Fibroblast of skin of left biceps (primary cell): Measurements from ENCODE around the gene MYL5.

Source experiments
- DNase-seq, 2 experiments: peaks; one replicate each; pipeline ENCODE4 v3.0.0-alpha.2; 2013; ENCODE audit warnings: low read depth in 2 of 2

Gene MYL5

DNA sequence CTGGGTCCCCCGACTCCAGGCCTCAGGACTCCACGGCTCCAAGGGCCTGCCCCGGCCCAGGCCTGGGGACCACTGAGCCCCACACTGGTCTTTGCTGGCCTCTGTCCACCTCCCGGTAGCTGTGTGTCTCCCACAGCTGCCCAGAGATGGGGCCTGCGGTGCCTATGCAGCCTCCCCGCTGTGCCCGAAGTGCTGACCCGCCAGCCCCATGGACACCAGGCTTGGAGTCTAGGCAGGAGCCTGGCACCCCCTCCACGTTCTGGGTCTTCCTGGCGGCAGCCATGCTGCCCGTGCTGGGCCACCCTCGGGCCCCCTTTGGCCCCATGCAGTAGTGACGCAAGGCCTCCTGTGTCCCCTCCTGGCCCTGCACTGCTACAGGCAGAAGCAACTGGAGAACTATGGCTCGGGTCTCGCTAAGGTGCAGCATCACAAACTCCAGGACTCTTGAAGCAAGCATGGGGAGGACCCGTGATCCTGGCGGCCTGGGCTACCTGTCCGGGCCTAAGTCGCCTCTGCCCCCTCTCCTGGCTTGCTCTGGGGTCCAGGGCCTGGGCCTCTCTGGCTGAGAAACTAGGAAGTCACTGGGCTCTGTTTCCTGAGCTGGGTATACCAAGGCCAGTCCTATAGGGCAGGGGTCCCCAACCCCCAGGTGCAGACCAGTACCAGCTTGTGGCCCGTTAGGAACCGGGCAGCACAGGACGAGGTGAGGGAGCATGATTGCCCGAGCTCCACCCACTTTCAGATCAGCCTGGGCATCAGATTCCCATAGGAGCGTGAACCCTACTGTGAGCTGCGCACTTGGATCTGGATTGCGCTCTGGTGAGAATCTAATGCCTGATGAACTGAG lies 917 bp downstream of the MYL5 start:
- no peak for DNase-seq

DNA sequence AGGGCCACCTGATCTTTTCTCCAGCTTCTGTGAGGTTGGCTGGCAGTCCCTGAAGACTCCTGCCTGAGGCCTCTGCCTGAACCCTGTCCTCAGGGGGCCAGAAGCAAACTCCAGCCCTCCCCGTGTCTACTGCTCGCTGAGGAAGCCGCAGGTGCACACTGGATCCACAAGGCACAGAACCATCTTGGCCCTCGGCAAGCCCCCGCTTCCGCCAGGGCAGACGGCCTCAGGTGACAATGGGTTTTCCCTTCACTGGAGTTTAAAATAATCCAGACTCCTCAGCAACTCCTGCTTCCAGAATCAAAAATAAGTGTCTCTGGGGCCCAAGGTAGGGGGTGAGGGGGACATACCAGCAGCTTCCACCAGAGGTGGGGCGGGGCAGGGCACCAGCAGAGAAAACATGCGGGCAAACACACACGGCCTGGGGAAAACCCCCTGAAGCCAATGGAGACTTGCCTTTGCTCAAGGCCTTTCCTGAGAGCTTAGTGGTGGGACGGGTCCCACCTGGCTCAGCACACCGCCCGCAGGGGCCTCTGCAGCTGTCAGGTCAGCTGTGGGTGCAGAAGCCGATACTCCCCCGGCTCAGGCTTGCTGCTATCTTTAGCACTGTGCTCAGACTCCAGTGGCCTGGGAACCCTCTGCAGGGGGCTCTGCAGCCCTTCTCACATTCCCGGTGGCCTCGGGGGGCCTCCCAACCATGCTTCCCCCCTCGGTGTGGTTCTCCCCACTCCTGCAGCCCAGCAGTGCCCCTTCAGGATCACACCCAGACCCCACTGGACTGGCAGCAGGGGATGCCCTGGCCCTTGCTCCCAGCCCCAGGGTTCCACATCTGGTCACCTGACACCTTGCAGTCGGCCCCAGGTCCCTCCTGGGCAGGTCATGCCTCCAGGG lies 1.9 kb downstream of the MYL5 start:
- no peak for DNase-seq

DNA sequence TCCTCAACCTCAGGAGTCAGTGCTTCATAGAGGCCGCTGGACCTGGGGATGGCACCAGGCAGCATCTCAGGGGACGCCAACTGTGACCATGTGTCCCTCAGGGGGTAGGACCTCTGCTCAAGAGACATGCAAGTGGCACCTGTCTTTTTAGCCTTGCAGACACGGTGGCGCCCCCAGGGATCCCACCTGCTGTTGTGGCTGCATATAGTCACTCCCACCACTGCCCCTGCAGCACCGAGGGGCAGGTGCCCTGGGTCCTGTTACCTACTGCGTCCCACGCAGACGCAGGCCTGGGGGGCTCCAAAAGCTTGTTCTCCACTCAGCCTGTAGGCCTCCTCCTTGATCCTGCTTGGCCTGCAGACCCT lies 2.5 kb downstream of the MYL5 start:
- no peak for DNase-seq

DNA sequence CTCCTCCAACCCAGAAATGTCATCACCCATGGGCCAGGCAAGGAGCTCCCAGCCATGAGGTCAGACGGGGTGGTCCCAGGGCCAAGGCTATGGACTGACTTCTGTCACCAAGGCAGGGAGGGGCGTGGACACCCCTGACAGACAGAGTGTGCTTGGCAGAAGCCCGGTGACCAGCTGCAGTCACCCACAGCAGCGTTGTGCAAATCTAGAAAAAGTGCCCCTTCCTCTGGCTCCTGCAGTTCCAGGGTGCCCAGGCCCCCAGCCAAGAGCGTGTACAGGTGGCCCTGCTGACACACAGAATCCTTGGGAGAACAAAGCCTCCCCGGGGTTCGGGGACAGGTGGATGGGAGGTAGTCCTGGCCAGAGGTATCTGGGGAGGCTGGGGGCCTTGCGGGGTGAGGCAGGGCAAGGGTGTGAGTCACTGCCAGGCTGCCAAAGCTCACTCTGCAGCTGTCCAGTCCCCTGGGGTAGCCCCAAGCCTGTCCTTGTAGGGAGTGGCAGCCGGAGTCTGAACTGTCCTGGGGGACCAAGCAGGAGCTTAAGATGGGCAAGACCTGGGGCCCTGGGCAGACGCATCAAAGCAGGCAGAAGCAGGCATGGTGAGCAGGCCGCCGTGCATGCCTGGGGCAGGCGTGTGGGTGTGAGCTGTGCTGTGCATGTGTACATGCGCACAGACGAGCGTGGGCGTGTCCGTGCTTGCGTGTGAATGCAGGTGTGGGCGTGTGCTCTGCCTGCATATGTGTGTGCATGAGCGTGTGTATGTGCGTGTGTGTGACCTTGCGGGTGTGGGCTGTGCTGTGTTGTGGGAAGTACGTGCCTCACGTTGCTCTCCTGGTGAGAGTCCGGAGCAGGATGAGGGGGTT lies 3.3 kb downstream of the MYL5 start:
- no peak for DNase-seq

DNA sequence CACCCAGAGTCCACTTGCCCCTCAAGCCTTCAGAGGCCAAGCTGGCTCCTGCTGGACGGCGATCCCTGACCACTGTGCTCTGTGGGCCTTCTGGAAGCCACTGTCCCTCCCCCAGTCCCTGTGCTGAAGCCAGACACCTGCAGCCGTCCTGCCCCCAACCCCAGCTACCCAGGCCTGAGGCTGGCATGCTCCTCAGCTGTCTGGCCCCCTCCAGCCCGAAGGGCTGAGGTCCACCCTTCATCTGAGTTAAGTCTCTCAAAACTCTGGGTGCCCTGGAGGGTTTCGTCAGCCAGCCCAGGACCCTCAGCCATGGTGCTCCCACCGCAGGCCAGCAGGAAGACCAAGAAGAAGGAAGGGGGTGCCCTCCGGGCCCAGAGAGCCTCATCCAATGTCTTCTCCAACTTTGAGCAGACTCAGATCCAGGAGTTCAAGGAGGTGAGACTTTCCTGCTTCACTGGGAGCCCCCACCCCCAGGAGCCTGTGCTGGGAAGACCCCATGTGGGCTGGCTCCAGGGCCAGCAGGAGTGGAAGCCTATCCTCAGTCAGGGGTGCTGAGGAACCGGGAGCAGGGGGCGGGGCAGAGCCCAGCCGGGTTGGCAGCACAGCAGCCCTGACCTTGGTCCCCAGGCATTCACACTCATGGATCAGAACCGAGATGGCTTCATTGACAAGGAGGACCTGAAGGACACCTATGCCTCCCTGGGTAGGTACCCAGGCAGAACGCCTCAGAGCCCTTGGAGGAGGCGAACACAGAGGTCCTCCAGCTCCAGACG lies 4.2 kb downstream of the MYL5 start:
- DNase-seq: no peak

DNA sequence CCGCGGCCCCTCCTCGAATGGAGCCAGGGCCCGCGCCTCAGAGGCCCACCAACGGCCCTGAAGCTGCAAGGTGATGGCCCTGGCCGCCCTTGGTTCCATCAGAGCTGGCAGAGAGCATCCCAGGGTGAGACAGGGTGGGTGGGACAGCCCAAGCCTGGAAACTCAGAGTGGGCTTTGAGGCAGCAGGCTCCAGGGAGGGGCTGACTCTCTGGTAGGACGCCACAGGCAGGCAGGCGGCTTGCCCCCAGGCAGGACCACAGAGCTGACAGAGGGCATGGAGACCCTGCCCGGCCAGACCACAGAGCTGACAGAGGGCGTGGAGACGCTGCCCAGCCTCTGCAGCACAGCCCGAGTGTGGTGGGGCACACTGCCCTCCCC lies 4.8 kb downstream of the MYL5 start:
- no peak for DNase-seq

DNA sequence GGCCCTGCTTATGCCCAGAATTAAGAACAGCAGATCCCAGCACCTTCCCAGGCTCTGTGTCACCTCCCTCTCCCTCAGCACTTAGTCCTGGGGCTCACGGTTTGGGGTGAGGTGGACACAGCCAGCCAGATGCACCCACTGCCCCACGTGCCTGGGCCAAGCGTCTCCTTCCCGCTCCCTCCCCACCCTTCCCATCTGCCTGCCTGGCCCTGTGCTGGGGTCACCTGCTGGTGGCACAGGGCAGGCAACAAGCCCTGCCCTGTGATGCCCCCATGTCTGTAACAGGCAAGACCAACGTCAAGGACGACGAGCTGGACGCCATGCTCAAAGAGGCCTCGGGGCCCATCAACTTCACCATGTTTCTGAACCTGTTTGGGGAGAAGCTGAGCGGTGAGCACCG lies 5.3 kb downstream of the MYL5 start:
- DNase-seq: no peak

DNA sequence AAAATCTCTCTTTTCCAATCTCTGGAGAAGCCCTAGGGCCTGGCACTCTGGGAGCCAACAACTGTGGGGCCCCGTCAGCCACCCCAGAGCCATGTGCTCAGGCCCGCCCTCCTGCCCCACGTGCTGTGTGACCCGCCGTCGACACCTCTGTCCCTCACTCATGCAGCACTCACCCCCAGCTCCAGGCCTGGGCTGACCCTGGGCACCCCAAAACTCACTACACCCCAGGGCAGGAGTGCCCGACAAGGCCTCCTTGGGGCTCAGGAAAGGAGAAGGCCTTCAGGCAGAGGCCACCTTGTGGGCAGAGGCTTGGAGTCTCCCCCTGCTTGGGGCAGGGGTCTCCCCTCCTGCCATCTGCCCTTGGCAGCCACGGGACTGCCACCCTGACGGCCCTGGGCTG lies 5.7 kb downstream of the MYL5 start:
- no peak for DNase-seq

DNA sequence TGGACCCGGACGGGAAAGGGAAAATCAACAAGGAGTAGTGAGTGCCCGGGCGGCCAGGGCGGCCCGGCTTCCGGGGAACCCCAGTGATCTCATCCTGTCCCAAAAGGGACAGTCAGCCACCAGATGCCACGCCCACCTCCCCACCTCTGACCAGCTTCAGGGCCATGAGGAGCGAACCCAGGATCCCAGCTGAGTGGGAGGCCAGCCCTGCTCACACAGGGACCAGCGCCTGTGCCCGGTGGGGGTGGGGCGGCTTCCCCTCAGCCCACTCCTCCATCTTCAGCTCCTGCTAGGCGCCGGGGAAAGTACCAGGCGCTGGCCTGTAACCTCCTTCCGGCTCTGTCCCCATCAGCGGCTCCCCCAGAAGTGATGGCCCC lies 6.2 kb downstream of the MYL5 start:
- no peak for DNase-seq

DNA sequence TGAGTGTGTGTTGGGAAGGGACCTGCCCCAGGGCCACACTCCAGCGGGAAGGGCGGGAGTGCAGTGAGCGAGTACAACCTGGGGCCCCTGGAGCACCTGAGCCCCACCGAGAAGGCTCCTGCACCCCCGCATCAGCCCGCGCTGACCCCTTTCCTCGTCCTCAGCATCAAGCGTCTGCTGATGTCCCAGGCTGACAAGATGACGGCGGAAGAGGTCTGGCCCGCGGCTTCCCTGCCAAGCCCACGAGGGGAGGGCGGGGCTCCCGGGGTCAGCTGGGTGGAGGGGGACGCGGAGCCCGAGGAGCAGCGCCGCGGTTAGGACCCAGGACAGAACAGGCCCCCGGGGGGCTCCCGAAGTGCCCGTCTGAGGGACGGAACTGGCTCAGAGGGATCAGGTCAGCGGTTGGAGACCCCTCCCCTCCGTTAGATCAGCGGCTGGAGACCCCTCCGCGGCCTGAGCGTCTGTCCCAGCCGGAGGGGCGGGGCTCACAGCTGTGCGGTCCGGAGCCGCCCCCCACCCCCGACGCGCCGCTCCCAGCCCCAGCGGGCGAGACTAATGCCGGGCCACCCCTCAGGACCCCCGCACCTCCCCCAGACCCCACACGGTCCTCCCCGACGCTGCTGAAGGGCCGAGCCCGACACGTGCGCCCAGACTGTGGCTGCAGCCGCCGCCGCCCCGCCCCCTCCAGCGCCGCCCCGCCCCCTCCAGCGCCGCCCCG lies 6.7 kb downstream of the MYL5 start:
- no peak for DNase-seq

DNA sequence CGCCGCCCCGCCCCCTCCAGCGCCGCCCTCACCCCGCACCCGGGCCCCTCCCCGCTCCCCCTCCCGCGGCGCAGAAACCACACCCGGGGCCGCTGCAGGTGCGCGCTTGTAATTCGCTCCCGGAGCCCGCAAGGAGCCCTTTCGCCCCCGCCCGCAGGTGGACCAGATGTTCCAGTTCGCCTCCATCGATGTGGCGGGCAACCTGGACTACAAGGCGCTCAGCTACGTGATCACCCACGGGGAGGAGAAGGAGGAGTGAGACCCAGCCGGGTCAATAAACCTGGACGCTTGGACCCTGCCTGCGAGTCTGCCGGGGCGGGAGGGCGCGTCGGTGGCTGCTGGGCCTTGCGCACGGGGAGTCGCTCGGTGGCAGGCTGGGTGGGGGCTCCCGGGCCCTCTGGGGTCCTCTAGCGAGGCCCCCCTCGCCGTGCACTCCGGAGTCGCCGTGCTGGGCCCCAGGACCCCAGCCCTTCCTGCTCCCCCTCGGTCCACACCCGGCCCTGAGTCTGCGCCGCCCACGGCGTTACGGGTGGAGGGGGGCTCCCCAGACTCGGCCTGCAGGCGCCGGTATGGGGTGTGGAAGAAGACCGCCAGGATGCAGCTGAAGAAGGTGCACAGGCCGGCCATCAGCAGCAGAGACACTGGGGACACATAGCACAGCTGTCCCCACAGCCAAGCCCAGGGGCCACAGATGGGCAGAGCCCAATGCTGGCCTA lies 7.6 kb downstream of the MYL5 start:
- no peak for DNase-seq

DNA sequence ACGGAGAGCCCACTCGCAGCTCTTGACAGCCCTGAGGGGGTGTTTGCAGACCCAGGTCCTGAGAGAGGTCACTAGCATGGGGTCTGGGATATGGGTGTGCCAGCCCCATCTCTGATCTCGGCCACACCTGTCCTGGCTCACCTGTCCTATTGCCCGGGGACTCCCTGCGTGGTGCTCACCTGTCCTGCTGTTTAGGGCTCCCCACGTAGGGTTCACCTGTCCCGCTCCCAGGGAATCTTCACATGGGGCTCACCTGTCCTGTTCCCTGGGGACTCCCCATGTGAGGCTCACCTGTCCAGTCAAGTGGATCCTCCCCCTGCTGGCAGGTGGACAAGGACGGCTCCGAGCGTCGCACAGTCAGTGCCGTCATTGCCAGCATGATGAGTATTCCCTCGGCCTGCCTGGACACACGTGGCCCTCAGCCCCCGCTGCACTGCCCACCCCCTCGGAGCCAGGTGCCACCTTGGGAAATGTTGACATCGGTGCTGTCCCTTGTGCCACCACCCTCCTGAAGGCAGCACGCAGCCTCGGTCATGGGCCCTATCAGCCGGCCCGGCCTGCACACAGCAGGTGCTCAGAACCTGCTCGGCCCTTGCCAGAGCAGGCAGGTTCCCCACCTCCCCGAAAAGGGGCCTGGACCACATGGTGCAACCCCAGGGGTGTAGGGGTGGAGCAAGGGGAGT lies 8.3 kb downstream of the MYL5 start:
- DNase-seq: no peak

DNA sequence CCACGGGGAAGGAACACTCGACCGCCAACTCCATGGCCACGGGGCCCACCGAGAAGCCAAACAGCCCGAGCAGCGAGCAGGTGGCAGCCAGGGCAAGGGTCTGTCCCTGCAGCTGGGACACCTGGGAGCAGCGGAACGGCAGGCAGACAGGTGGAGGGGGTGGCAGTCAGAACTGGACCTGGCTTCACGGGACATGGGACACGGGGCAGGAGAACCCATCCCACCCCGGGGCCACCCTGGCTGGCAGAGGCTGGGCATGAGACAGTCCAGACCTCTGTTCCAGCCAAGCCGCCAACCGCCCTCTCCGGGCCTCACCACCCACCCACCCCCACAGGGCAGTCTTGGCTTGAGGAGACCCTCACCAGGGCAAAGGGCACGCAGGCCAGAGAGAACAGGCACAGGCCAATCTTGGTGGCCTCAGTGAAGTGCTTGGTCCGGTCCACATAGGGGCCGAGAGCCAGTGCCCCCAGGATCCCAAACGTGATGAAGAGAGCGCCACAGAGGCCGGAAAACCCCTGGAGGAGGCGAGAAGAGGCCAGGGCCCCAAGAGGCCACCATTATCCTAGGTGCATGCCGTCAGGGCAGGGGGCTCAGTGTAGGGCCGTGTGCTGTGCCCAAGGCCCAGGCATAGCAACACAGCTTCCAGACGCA lies 9.0 kb downstream of the MYL5 start:
- DNase-seq: no peak

DNA sequence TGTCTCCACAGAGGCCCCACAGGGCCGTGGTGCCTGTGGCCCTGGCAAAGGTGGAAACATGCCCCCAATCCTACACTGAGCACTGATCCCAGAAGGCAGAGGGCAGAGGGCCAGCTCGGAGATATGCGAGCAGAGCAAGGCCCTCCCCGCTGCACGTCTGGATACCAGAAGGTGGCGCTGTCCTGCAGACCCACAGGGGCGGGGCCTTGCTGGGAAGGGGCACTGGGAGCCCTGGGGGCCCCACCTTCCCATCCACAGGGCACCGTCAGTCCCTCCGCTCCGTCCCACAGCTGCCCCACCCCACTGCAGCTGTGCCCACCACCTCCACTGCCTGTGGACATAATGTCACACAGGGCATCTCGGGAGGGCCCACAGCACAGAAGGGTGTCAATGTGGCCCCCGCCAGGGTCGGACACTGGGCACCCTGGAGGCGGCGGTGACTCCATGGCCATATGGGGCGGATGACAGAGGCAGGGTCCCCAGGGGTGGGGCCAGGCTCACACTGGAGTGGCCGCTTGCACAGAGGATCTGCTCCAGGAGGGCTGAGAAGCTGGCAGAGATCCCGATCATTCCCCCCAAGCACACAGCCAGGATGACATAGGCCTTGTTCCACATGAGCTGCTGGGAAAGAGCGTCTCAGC lies 9.8 kb downstream of the MYL5 start:
- no peak for DNase-seq

DNA sequence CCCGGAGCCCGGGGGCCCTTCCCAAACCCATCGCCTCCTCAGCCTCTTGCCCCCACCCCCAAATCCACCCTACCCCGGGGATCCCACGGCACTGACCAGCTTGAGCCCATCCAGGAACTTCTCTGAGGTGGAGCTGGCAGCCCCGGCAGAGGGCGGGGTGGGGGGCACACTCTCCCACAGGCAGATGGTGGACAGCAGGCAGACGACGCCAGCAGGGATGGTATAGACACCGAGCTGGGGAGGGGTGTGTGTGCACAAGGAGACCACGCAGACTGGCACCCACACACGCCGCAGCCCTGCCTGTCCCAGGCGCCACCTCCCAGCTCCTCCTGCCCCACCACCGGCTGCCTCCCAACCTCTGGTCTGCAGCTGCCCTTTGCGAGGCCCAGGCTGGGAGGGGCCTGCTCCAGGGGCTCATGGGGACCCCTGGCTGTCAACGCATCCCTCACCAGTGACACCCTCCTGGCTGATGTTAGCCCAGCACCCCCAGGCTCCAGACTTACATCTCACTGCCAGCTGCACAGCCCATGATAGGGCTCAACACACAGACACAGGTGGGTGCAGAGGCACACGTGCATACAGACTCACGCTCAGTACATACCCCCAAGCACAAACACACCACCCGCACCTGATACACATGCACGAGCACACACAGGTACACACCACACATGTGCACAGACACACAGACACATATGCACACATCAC lies 10.4 kb downstream of the MYL5 start:
- no peak for DNase-seq

DNA sequence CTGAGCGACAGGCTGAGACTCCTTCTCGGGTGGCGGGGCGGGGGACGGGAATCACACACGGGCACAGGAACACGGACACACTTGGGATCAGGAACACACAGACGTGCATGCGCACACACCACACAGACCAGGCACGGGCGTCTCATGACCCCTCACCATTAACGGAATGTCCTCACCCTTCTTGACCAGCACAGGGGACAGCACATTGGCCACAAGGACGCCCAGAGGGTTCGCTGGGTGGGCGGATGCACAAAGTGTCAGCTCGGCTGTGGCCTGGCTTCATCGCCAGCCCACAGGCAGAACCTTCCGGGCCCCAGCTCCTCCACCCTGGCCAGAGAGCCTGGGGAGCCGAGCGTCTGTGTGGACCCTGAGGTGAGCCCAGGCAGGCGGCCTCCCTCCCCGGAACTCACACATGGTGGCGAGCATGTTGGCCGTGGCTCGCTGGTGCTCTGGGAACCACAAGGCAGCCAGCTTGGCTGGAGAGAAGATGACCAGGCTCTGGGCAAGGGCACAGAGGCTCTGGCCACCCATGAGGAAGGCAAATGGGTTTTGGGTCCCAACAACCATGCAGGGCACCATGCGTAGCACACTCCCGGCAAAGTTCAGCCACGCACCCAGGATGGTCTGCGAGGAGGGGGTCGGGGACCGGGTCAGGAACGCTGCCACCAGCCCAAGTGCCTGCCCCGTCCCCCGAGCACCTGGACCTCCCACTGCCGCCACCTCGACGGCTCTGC lies 11.5 kb downstream of the MYL5 start:
- DNase-seq: no peak

DNA sequence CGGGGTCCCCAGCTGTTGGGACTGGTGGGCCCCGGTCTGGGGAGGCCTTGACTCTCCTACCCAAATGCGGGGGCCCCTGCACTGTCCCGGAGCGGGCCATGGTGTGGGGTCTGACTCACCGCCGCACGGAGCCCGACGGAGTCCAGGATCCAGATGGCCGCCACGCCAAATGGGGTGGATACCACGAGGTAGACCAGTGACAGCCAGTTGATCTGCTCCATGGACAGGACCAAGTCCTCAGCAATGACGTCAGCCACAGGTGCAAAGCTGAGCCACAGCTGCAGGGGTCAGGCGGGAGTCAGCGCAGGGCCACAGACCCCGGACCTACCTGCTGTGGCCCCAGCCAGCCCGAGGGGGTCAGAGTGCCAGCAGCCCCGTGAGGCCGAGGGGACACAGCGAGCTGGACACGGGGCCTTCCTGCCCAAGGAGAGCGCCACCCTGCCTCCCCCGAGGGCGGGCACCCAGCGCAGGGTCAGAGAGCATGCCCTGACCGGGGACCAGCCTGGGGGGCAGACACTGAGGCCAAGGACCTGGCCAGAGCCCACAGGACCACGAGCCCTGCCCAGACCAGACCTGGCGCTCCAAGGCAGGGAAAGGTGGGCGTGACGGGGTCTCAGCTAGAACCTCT lies 12.2 kb downstream of the MYL5 start:
- no peak for DNase-seq
